Fibroblast of pulmonary artery (primary cell): ENCODE measurements around the gene KLF5.

Source experiments
- DNase-seq: peaks from one replicate; pipeline ENCODE4 v3.0.0-alpha.2; 2010; ENCODE audit warnings: low read depth
- H3K4me3 ChIP-seq: replicated peaks from 2 replicates; pipeline ENCODE4 v1.5.1; 2011; ENCODE audit warnings: low read depth, mild to moderate bottlenecking, control low read depth, low read length, moderate library complexity
- TF ChIP-seq, protein P1 (sequence below): IDR thresholded peaks from 2 replicates; pipeline ENCODE4 v1.5.1; 2011; ENCODE audit warnings: mild to moderate bottlenecking, control low read depth, low read length, inconsistent platforms; ENCODE audit errors: missing control alignments

KLF5 gene

DNA sequence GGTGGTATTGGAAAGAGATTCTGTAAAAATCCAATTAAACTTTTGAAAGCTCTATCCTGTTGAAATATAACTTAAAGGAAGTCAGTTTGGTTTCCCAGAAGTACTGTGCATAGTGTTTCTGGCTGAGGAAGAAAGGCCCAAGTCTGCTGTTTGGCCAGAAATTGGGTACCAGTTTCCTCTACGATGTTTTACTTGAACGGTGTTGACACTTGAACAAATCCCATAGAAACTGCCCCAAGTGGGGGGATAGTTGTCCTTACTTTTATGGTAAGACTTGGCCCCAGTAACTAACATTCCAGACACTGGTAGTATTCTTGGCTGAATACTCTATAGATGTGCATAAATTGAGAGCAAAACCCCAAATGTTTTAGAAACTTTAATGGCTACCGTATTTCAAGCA, 14.2 kb downstream of the KLF5 start:
- TF ChIP-seq, protein P1, sequence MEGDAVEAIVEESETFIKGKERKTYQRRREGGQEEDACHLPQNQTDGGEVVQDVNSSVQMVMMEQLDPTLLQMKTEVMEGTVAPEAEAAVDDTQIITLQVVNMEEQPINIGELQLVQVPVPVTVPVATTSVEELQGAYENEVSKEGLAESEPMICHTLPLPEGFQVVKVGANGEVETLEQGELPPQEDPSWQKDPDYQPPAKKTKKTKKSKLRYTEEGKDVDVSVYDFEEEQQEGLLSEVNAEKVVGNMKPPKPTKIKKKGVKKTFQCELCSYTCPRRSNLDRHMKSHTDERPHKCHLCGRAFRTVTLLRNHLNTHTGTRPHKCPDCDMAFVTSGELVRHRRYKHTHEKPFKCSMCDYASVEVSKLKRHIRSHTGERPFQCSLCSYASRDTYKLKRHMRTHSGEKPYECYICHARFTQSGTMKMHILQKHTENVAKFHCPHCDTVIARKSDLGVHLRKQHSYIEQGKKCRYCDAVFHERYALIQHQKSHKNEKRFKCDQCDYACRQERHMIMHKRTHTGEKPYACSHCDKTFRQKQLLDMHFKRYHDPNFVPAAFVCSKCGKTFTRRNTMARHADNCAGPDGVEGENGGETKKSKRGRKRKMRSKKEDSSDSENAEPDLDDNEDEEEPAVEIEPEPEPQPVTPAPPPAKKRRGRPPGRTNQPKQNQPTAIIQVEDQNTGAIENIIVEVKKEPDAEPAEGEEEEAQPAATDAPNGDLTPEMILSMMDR = no peak
- H3K4me3 ChIP-seq = no peak overlapping the region
- DNase-seq = peak; percentile 9

DNA sequence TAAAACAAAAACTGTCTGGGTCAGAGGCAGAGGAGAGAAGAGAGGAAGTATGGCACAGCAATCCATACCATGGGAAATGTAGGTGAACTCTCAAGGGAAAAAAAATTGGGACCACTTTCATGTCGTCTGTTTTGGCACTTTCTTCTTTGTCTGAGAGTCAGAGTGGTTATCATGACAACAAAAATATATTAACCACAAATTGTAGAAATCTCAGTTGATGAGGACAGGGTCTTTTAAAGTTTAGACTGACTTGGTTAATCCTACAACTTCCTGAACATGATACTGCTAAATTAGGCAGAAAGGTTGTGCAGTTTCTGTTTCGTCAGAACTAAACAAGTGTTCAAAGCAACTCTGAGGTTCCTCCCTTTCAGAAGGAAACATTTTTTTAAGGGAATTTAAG, 15.2 kb downstream of the KLF5 start:
- TF ChIP-seq, protein P1 = no peak
- H3K4me3 ChIP-seq = no peak overlapping the region
- DNase-seq = peak; percentile 17

DNA sequence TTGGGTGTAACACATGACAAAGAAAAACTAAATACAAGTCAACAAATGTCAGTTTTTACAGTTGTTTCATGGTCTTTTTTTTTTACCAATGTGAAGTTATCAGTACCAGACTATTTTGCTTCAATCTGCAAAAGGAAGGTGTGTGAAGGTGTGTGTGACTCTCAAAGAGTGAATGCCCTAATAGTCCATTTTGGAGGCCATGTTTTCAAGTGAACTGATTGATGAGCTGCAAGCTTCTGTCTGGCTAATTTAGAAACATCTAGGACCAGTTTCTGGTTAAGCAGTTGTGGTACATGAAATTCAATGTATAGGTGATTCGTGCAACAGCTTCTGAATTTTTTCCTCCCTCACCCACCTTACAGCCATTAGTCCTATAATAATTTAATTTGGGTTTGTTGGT, 16.1 kb downstream of the KLF5 start:
- no peak for DNase-seq
- TF ChIP-seq, protein P1 = no peak
- no peak overlapping the region for H3K4me3 ChIP-seq

DNA sequence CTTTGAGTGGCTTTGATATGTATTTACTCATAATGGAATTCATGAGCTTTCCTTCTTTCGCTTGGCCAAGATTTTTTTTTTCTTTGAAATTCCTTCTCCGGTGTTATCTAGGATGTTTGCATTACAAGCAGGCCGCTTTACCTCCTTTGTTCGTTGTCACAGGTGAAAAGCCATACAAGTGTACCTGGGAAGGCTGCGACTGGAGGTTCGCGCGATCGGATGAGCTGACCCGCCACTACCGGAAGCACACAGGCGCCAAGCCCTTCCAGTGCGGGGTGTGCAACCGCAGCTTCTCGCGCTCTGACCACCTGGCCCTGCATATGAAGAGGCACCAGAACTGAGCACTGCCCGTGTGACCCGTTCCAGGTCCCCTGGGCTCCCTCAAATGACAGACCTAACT, 16.7 kb downstream of the KLF5 start:
- H3K4me3 ChIP-seq = no peak overlapping the region
- TF ChIP-seq, protein P1 = no peak
- no peak for DNase-seq

DNA sequence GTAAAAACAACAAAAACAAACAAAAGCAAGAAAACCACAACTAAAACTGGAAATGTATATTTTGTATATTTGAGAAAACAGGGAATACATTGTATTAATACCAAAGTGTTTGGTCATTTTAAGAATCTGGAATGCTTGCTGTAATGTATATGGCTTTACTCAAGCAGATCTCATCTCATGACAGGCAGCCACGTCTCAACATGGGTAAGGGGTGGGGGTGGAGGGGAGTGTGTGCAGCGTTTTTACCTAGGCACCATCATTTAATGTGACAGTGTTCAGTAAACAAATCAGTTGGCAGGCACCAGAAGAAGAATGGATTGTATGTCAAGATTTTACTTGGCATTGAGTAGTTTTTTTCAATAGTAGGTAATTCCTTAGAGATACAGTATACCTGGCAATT, 17.1 kb downstream of the KLF5 start:
- TF ChIP-seq, protein P1 = no peak
- no peak for DNase-seq
- no peak overlapping the region for H3K4me3 ChIP-seq

DNA sequence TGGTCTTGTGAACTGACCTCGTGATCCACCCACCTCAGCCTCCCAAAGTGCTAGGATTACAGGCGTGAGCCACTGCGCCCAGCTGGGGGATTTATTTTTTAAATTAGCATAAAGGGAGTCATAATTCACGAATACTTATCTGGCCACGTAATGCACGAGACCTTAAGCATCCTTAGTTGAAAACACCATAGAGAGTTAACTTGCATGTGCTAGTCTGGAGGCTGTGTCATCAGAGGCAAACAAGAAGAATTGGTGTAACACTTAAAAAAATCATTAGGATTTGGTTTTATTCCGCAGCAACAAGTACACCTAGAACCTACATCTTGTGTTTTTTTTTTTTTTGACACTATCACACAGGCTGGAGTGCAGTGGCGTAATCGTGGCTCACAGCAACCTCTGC, 19.1 kb downstream of the KLF5 start:
- no peak overlapping the region for H3K4me3 ChIP-seq
- no peak for DNase-seq
- TF ChIP-seq, protein P1 = no peak

DNA sequence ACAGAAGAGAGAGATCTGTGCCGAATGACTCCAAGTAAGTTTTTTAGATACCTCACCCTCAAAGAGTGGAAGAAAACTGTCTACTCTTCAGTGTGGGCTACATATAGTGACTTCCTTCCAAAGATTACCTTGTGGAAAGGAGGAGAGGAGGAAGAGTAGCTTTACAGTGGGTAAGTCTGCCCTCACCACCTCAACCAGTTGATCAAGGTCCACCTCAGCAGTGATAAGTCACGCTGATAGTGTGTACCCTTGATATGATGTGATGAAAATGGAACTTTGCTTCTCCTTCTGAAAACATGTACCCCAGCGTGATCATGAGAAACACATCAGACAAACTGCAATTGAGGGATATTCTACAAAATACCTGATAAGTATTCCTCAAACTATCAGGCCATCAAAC, 20.6 kb downstream of the KLF5 start:
- TF ChIP-seq, protein P1 = no peak
- no peak for DNase-seq
- no peak overlapping the region for H3K4me3 ChIP-seq
